ENCODE results near the gene ECE1.
A peak's percentile ranks its signal among the peaks of the same experiment; 100 is the strongest.

ECE1 gene

GRCh38 chr1:21308847-21309652, 18.8 kb upstream of the ECE1 start:
- no peak for DNase-seq

- no peak for DNase-seq
These were observed 18.1 kb upstream of the ECE1 start for GRCh38 chr1:21308330-21308729.

- DNase-seq = no peak
These were observed 17.5 kb upstream of the ECE1 start for GRCh38 chr1:21307663-21308305.

- DNase-seq = no peak
These were observed 16.9 kb upstream of the ECE1 start for GRCh38 chr1:21307210-21307609.

- DNase-seq = peak in 3 of 56 donors; percentile 15 to 21 (median 17)
These were observed 15.6 kb upstream of the ECE1 start for GRCh38 chr1:21305900-21306189.

GRCh38 chr1:21305155-21305899, 15.1 kb upstream of the ECE1 start:
- no peak for DNase-seq

GRCh38 chr1:21304488-21304887, 14.2 kb upstream of the ECE1 start:
- no peak for DNase-seq

GRCh38 chr1:21302747-21303715, 12.8 kb upstream of the ECE1 start:
- peak in 2 of 56 donors; percentile 24 to 41 for DNase-seq

- DNase-seq = no peak
These were observed 11.7 kb upstream of the ECE1 start for GRCh38 chr1:21301794-21302440.

- no peak for DNase-seq
These were observed 10.5 kb upstream of the ECE1 start for GRCh38 chr1:21300774-21301173.

- DNase-seq = no peak
These were observed 9.6 kb upstream of the ECE1 start for GRCh38 chr1:21299780-21300395.

- DNase-seq = no peak
These were observed 8.7 kb upstream of the ECE1 start for GRCh38 chr1:21298981-21299391.

GRCh38 chr1:21297975-21298374, 7.7 kb upstream of the ECE1 start:
- no peak for DNase-seq

- DNase-seq = peak in 2 of 56 donors; percentile 22 to 29
These were observed 6.5 kb upstream of the ECE1 start for GRCh38 chr1:21296509-21297354.

GRCh38 chr1:21295545-21295944, 5.3 kb upstream of the ECE1 start:
- no peak for DNase-seq

- DNase-seq = no peak
These were observed 4.7 kb upstream of the ECE1 start for GRCh38 chr1:21295002-21295401.

GRCh38 chr1:21294266-21294989, 4.2 kb upstream of the ECE1 start:
- no peak for DNase-seq

- no peak for DNase-seq
These were observed 3.4 kb upstream of the ECE1 start for GRCh38 chr1:21293537-21294265.
